ENCODE data around the gene FAM3D.
"Not testable (repeated sequence)": the region's sequence is repeated elsewhere in the genome, so short reads cannot be mapped to it uniquely, and the experiment has no call there.

Gene FAM3D, protein sequence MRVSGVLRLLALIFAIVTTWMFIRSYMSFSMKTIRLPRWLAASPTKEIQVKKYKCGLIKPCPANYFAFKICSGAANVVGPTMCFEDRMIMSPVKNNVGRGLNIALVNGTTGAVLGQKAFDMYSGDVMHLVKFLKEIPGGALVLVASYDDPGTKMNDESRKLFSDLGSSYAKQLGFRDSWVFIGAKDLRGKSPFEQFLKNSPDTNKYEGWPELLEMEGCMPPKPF

DNA sequence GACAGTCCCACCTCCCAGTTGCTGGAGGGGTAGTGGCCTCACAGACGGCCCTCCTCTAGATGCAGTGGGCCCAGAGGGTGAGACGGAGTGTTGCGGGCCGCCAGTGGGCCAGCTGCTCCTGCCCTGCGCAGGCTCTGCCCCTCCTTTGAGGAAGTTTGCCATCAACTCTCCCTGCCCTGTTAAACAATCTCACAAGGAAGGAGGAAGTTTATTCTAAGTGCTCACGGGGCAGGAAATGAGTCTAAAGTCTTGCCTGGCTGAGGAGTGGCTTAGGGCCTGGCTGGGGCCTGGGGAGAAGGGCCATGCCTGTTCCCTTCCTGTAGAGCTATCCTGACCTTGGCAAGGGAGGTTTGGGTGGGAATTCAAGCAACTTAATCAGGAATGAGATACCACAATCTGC, at the start of gene FAM3D:
Gene FAM3D (minus strand): TSS at position 92 of the 400 bp plus-strand sequence. CDS start 11,211 bp downstream, outside the sequence.
- DNase-seq: no peak

DNA sequence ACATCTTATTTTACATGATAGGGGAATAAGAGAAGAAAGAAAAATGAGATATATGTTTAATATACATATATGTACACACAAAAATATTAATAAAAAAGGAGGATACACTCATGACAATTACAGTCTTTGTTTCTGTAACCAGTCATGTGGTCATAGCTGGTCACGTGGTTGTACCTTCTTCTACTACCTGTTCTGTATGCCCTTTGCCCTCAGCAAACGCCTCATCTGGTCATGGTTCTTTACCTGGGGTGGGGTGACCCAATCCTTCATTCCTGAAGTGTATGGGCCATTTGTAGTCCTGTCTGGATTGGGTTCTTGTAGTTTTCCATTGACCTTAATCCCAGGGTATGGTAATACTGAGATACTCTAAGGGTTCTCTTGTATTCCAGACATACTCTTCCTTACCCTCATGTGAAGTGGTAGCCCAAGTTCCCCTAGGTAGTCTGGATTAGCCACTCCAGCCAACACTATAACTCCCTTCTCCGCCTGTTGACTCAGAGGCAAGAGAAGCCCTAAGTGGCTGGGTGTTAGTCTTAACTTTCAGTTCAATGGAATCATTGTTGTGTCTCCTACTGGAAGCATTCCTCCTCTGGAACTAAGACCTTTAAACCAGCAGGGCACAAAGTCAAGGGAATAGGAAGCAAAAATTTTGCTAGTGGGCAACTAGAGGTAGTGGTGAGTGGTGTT, 47.3 kb upstream of the FAM3D start:
- no peak for DNase-seq

DNA sequence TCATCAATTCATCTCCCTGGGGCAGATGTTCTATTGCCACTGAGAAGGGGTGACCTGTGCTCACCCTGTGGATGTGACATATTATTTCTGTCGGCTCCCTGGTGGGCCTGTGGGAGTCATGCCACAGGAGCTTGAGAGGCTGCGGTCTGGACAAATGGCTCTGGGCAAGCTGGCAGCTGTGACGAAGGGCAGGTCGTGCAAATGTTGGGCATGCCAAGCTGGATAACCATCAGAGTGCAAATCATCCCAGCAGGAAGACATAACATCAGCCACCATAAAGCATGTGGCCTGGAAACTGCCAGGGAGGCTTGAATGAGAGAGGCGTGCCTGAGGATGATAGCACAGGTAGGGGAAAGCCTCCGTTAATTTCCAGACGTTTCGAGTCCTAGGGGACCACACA, 45.3 kb upstream of the FAM3D start:
- DNase-seq: no peak

DNA sequence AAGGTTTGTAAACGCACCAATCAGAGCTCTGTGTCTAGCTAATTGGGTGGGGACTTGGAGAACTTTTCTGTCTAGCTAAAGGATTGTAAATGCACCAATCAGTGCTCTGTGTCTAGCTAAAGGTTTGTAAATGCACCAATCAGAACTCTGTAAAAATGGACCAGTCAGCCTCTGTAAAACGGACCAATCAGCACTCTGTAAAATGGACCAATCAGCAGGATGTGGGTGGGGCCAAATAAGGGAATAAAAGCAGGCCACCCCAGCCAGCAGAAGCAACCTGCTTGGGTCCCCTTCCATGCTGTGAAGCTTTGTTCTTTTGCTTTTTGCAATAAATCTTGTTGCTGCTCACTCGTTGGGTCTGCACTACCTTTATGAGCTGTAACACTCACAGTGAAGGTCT, 42.4 kb upstream of the FAM3D start:
- not testable (repeated sequence) for DNase-seq

DNA sequence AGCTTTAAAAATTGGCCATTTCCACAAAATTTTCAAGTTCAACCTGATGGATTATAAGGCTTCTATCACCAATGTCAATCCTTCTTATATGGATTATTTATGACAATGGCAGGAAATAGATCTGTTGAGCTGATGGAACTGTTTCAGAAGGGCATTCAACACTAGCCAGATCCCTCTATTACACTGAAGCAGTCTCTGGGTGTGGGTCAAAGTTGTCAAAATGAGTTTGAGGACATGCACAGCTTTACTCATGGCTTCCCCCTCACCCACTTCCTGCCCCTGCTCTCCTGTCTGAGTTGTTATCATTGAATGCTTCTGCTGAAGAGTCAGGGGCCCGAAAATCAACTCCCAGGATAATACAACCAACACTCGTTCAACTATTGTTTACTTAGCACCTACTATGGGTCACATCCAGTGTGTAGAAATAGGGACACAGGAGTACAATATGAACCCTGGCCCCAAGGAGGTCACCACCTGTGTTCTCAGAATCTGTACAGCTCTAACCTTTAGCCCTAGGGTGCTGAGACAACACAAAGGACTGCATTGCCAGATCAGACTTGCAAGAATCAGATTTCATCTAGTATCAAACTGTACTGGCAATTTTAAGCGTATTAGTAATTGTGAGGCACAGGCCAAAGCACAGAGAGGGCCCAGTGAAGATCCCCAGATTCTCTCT, 41.7 kb upstream of the FAM3D start:
- no peak for DNase-seq

DNA sequence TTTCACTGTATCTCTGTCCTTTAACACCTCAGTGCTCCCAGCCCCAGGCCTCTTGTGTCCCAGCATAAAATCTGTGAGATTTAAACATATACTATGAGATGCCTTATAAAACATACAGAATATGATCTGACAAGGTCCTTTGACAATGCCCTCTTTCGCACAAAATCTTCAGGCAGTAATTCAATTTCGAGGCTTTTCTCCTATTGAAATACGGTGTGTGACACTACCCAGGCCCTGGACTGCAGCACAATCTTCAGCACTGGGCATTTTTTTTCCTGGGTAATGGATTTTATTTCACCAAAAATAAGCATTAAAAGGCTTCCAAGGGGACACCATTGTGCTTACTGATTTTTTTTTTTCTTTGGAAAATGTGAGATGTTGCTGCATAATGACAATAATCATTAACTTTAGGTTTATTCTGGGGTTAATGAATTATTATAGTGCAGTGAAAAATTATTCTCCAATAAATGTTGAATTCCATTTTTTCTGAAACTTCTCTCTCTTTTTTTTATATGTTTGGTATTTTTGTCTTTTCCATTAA, 40.9 kb upstream of the FAM3D start:
- no peak for DNase-seq

DNA sequence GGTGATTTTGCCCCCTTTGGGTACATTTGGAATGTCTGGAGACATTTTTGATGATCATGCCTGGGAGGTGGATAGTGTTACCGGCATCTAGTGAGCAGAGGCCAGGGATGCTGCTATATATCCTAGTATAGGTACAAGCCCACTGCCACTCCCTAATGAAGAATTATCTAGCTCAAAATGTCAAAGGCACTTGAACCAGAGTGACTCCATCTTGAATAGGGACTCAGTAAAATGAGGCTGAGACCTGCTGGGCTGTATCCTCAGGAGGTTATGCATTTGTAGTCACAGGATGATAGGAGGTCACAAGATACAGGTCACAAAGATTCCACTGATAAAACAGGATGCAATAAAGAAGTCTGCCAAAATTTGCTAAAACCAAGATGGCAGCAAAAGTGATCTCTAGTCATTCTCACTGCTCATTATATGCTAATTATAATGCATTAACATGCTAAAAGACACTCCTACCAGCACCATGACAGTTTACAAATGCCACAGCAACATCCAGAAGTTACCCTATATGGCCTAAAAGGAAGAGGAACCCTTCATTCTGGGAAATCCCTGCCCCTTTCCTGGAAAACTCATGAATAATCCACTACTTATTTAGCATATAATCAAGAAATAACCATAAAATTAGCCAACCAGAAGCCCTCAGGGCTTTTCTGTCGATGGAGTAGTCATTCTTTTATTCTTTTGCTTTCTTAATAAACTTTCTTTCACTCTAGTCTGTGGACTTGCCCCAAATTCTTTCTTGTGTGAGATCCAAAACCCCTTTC, 40.0 kb upstream of the FAM3D start:
- DNase-seq: no peak

DNA sequence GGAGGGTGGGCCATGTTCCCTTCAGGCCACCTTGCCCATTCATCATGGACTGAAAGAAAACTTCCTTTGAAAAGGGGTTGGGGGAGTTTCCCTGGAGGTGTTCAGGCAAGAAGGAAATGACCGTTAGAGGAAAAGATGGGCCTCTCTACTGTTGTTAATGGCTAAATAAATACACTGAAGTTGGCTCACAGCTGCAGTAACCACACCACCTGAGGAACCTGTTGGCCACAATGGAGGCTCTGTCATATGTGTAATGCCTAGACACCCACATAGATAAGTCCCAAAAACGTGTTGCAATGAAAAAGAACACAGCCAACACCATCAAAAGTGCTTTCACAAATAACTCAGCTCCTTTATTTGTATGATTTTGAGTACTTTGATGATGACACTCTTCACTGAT, 38.2 kb upstream of the FAM3D start:
- DNase-seq: peak; percentile 26

DNA sequence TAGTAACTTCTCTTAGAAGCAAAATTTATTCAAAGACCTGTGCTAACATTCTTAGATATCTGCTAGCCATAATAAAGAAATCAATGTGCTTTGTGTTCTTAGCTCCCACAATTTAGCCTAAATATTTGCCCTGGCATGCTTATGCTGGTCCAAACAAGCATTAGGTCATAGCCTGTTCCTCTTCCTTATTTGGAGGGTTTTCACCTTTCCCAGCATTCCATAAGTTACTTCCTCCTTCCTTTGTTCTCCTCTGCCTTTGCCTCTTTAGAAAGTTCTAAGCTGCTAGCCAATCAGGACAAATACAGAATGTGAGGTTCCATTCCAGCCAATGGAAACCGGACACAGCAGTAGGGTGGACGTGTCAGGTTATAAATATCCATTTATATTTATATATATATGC, 37.7 kb upstream of the FAM3D start:
- DNase-seq: not testable (repeated sequence)

DNA sequence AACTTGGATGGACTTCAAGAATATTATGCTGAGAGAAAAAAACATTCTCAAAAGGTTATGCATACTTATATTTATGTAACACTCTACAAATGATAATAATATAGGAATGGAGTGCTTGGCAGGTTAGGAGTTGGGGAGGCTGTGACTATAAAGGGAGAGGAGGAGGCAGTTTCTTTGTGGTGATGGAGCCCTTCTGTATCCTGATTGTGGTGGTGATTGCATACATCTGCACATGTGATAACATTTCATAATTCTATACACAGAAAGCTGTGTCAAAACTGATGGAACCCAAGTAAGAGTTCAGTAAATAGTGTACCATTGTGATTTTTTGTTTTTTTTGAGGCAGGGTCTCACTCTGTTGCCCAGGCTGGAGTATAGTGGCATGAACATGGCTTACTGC, 31.7 kb upstream of the FAM3D start:
- DNase-seq: no peak

DNA sequence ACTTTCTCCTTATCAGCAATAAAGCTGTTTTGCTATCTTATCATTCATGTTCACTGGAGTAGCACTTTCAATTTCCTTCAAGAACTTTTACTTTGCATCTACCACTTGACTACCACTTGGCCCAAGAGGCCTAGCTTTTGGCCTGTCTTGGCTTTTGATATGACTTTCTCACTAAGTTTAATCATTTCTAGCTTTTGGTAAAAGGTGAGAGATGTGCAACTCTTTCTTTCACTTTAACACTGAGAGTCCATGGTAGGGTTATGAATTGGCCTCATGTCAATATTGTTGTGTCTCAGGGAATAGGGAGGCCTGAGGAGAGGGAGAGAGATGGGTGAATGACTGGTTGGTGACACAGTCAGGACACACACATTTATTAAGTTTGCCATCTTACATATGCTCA, 31.0 kb upstream of the FAM3D start:
- DNase-seq: no peak

DNA sequence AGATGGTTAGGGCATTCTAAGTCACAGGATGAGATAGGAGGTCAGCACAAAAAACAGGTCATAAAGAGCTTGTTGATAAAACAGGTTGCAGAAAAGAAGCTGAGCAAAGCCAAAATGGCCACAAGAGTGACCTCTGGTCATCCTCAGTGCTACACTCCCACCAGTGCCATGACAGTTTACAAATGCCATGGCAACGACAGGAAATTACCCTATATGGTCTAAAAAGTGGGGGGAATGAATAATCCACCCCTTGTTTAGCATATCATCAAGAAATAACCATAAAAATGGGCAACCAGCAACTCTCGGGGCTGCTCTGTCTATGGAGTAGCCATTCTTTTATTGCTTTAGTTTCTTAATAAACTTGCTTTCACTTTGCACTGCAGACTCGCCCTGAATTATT, 30.2 kb upstream of the FAM3D start:
- not testable (repeated sequence) for DNase-seq

DNA sequence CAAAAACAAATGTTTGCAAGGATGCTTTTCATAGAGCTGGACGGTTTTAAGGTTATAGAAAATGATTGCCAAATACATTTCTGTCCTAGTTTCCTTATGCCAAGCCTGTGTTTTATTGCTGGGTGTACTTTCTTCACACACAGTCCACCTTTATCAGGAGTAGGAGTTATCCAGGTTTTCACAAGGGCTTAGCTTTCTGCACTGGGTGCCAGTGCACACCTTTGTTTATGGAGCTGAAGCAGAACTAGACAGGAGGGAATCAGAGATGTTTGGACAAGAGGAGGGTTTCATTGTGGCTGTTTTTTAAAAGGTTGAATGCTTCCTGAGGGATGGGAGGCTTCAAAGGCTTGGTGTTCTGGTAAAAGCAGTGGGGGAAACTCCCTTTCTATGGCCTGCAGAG, 29.5 kb upstream of the FAM3D start:
- DNase-seq: no peak

DNA sequence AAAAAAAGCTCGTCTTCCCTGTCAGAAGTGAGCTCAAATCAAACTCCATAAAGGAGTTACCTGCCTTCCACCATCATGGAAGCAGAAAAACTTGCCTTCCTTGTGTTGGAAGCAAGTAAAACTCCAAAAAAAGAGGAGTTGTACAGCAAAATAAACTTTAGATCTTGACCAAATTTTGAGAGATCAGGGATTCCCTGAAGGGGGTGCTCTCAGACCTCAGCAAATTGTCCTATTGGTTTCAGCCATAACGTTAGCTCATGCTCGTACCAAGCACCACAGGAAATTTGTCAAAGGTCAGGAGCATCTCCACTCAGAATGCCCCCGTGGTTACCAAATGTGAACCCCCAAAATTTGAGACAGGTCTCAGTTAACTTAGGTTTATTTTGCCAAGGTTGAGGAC, 28.7 kb upstream of the FAM3D start:
- DNase-seq: not testable (repeated sequence)

DNA sequence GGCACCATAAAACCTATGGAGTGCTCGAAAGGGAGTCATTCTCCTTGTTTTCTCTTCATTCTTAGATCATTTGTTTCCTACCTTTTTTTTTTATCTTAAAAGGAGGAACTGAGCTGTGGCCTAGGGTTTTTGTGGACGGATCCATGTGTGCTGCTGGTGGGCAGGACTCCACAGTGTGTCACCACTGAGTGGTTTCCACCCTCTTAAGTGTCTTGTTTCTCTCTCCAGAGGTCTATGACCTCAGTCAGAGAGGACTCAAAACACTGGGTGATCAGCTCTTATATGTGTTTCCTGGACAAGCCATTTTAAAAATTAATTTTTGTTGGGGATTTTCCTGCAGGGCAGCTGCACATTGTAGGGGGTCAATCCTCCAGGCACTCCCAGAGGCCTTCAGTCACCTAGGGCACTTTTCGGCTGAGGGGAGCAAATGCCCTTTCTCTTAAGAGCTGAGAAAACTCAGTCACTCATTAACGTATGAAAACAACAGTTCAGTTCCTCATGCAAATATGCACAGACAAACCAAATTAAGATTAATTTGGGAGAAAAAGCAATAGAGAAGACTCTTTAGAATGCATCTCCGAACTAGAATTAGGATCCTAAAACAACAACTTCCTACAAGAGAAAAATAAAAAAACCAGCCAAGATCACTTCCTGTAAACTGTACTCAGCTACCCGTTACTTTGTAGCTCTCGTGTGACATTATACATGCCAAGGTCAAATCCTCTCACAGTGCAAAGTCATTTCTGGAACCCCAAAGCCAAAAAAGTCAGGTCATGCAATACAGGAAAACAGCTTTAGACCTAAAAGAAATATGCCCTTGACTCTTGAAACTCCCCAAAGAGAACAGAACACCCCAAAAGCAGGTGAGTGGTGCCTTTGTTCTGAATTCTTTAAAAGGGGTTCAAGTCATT, 27.6 kb upstream of the FAM3D start:
- DNase-seq: no peak

DNA sequence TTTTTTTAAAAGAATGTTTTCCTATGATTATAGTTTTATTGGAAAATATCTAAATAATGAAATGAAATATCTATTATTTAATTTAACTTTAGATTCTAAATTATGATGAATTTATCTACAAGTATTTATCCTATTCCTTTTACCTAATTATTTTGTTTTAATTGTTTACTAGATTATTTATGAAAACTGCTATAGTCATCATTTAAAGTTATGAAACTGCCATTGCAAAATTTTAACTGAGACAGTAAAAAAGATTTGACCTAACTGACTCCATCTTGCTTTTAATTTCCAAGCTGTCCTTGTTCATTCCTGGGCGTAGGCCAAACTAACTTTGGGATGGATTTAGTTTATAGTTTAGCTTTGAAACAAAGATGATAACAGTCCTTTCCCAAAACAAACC, 25.9 kb upstream of the FAM3D start:
- DNase-seq: no peak

DNA sequence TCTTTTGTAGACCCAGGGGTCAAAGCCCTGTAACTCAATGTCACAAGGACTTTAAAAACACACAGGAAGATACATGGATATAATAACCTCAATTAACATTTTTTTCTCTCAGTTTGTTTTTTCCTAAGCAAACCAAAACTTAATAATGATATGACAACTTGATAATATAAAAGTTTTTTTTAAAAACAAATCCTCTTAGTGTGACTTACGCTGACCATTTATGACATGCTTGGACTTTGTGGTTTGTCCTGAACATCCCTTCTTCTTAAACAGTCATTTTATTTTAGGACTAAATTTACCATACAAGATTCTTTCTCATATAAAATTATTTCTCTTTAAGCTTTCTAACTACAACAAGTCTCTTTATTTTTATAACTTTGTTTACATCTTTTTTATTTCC, 25.4 kb upstream of the FAM3D start:
- no peak for DNase-seq

DNA sequence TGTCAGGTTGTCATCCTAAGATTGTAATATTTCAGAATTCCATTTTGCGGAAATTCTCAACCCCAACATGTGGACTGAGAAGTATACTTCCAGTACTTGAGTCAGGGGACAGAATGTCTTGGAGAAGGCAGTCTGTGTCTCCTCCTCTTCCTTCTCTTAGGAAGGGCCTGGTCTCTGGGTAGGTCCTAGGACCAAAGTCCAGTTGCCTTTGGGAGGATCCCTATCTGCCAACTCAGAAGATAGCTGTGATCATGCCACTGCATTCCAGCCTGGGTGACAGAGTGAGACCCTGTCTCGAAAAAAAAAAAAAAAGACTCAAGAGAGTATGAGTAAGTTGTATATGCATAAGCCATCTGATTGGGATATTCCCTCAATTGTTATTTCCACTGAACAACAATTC, 23.9 kb upstream of the FAM3D start:
- DNase-seq: no peak

DNA sequence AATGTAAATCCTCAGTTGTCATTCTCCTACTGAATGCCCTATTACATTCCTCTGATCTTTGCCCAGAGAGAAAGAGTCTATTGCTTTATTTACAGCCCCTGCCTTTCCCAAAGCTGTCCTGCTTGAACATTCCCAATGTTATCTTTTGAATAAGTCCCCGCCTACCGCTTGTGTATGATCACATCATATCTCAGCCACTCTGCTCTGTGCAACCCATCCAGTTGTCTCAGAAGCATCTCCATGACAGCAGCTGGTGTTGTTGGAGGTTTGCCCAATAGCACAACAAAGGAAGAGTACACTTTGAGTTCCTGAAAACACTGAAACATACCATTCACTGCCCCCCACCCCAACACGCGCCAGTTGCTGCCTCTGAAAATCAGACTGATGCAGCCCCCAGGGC, 22.0 kb upstream of the FAM3D start:
- peak; percentile 6 for DNase-seq

DNA sequence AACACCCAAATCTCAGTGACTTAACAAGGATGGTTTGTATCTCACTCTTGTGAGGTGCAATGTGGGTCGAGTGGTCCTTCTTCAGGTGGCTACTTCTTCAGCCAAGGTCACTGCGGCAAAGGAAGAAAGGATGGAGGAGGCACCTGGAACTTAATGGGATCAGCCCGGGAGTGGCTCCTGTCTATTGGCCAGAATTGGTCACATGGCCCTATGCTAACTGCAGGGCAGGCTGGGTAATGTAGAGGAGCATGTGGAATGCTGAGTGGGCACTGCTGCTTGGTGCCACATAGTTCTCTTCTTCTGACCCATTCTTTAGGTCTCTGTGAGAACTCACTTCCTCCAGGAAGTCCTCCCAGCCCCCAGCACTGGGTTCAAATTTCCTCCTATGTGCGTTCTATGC, 20.3 kb upstream of the FAM3D start:
- DNase-seq: no peak

DNA sequence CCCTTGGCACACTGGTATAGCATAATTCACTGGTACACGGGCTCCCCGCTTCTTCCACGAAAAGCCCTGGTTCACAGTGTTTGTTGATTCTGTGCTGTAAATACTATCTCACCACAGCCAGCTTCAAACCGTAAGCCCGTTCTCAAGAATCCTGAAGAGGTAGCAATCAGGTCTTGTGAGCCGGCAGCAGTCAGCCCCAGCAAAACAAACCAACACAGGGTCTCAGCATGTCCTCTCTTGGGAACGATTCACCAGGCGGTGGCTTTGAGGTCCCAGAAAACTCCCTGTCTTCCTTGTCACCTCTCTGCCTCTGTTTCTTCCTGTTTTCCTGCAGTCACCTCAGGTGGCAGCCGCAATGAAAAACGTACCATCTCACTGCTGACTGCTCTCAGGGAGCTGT, 19.1 kb upstream of the FAM3D start:
- DNase-seq: no peak

DNA sequence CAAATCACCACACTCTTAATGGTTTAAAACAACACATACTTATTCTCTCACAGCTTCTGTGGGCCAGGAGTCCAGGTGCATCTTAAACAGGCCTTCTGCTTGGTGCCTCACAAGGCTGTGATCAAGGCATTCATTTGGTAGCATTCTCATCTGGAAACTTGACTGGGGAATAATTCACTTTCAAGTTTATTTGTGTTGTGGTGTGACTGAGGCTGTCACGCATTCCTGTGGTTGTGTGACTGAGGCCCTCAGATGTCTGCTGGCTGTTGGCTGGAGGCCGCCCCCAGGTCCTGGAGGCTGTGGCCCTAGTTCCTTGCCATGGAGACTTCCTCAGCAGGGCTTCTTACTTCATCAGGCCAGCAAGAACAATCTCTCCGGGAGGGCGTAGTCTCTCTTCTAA, 16.9 kb upstream of the FAM3D start:
- no peak for DNase-seq

Measured in DMS153 (cell line).